C4-2B (cell line): Measurements from ENCODE around the gene MICA.

Source experiments
- CTCF ChIP-seq: fragments of 450-650 bp; conservative IDR thresholded peaks from 2 replicates; pipeline ENCODE4 v1.5.1; 2017; ENCODE audit warnings: mild to moderate bottlenecking
- ZFX ChIP-seq: fragments of 450-650 bp; IDR thresholded peaks from 2 replicates; pipeline ENCODE4 v1.6.1; 2017

GRCh38 chr6:31394381-31394780 is 9.0 kb upstream of the MICA start:
- TF ChIP-seq CTCF, result no peak
- no peak for TF ChIP-seq ZFX
